GM23338 (cell line): ENCODE data around the gene NUP107. TPM values are rescaled to one million over a fixed set of nuclear protein-coding genes. Genes with fewer than 3 reads are reported as not detected.

ENCODE experiments used
- ATAC-seq: fragments of 200-7000 bp; cut with Tn5 transposase; 3 replicates; pipeline ENCODE4 v1.9.1; 2020
- DNase-seq: peaks from one replicate; pipeline ENCODE4 v3.0.0-alpha.2; 2015; ENCODE audit warnings: low spot score
- H2AFZ ChIP-seq: fragments of 200-600 bp; sonication (generic); 2 replicates; pipeline ENCODE4 v1.8.0; 2016; ENCODE audit warnings: antibody characterized with exemption, mild to moderate bottlenecking, moderate library complexity
- H3F3A ChIP-seq: fragments of 200-600 bp; sonication (generic); replicated peaks from 2 replicates; pipeline ENCODE4 v1.8.0; 2017; ENCODE audit warnings: antibody characterized with exemption, mixed run types, low read depth
- H3K27ac ChIP-seq: fragments of 200-600 bp; sonication (generic); 2 replicates; pipeline ENCODE4 v1.6.1; 2016; ENCODE audit warnings: low read depth
- H3K27me3 ChIP-seq: fragments of 200-600 bp; sonication (generic); 2 replicates; pipeline ENCODE4 v1.8.0; 2016; ENCODE audit warnings: mild to moderate bottlenecking, mixed run types, moderate library complexity; ENCODE audit not compliant: insufficient read depth
- H3K36me3 ChIP-seq: fragments of 200-600 bp; sonication (generic); 2 replicates; pipeline ENCODE4 v1.8.0; 2016; ENCODE audit warnings: mild to moderate bottlenecking; ENCODE audit not compliant: insufficient read depth
- H3K4me1 ChIP-seq: fragments of 200-600 bp; sonication (generic); 2 replicates; pipeline ENCODE4 v1.8.0; 2016; ENCODE audit warnings: mild to moderate bottlenecking, moderate library complexity; ENCODE audit not compliant: insufficient read depth
- H3K4me2 ChIP-seq: fragments of 200-600 bp; sonication (generic); 2 replicates; pipeline ENCODE4 v1.7.1; 2017; ENCODE audit warnings: mixed run types
- H3K4me3 ChIP-seq: fragments of 200-600 bp; sonication (generic); 2 replicates; pipeline ENCODE4 v1.6.1; 2016; ENCODE audit warnings: mixed run types
- H3K79me2 ChIP-seq: fragments of 200-600 bp; sonication (generic); replicated peaks from 2 replicates; pipeline ENCODE4 v1.8.0; 2017; ENCODE audit warnings: mild to moderate bottlenecking; ENCODE audit not compliant: insufficient read depth
- H3K9me2 ChIP-seq: fragments of 200-600 bp; sonication (generic); 2 replicates; pipeline ENCODE4 v1.8.0; 2017; ENCODE audit not compliant: insufficient read depth
- H4K20me1 ChIP-seq: fragments of 200-600 bp; sonication (generic); replicated peaks from 2 replicates; pipeline ENCODE4 v1.8.0; 2017; ENCODE audit warnings: mild to moderate bottlenecking; ENCODE audit not compliant: insufficient read depth
- H3K27ac Mint-ChIP-seq: 2 replicates; pipeline ENCODE4 v1.8.0; 2020; ENCODE audit warnings: inconsistent platforms, mild to moderate bottlenecking, moderate library complexity, mixed read lengths
- H3K27me3 Mint-ChIP-seq: 3 replicates; pipeline ENCODE4 v1.8.0; 2022; ENCODE audit warnings: low read depth, mild to moderate bottlenecking, moderate library complexity, mixed read lengths, inconsistent platforms; ENCODE audit not compliant: insufficient read depth, poor library complexity
- H3K36me3 Mint-ChIP-seq: 3 replicates; pipeline ENCODE4 v1.8.0; 2021; ENCODE audit warnings: low read depth, mild to moderate bottlenecking, inconsistent platforms, moderate library complexity, mixed read lengths
- H3K4me1 Mint-ChIP-seq: 3 replicates; pipeline ENCODE4 v1.8.0; 2020; ENCODE audit warnings: mild to moderate bottlenecking, inconsistent platforms, mixed read lengths
- H3K4me3 Mint-ChIP-seq: 3 replicates; pipeline ENCODE4 v1.8.0; 2021; ENCODE audit warnings: moderate library complexity, mild to moderate bottlenecking, inconsistent platforms, mixed read lengths
- H3K9me3 Mint-ChIP-seq: 3 replicates; pipeline ENCODE4 v1.8.0; 2020; ENCODE audit warnings: moderate library complexity, mild to moderate bottlenecking, inconsistent platforms, mixed read lengths
- CREB1 ChIP-seq: fragments of 250-450 bp; sonication (Bioruptor Pico); IDR thresholded peaks from 2 replicates; pipeline ENCODE4 v1.5.0; 2020; ENCODE audit warnings: low read depth, mild to moderate bottlenecking, moderate library complexity
- EZH2 ChIP-seq: fragments of 200-600 bp; sonication (generic); IDR thresholded peaks from one replicate; pipeline ENCODE4 v1.8.0; 2017; ENCODE audit warnings: antibody characterized with exemption, mild to moderate bottlenecking, low read depth; ENCODE audit not compliant: unreplicated experiment
- NANOG ChIP-seq: IDR thresholded peaks from 2 replicates; pipeline ENCODE4 v1.6.1; 2016; ENCODE audit warnings: antibody characterized with exemption, borderline replicate concordance
- POLR2AphosphoS5 ChIP-seq: IDR thresholded peaks from 2 replicates; pipeline ENCODE4 v1.6.1; 2016; ENCODE audit warnings: antibody characterized with exemption, low read depth
- REST ChIP-seq: IDR thresholded peaks from one replicate; pipeline ENCODE4 v1.6.1; 2018; ENCODE audit warnings: antibody characterized with exemption; ENCODE audit not compliant: unreplicated experiment
- STAT1 ChIP-seq: IDR thresholded peaks from one replicate; pipeline ENCODE4 v1.6.1; 2016; ENCODE audit warnings: antibody characterized with exemption; ENCODE audit not compliant: unreplicated experiment
- ZNF114 ChIP-seq: fragments of 250-450 bp; sonication (Bioruptor Pico); IDR thresholded peaks from 2 replicates; pipeline ENCODE4 v1.5.0; 2020; ENCODE audit warnings: mild to moderate bottlenecking, moderate library complexity
- ZNF331 ChIP-seq: fragments of 250-450 bp; sonication (Bioruptor Pico); IDR thresholded peaks from 2 replicates; pipeline ENCODE4 v1.5.0; 2020; ENCODE audit warnings: low read depth, mild to moderate bottlenecking, moderate library complexity
- polyA plus RNA-seq: library from polyadenylated mRNA; unstranded; fragments of >200 nt; fragmentation: Nextera tagmentation; extraction: Ambion mirVana; gene quantifications from 2 replicates; pipeline ENCODE4 v1.2.1, GENCODE V29; 2016
- total RNA-seq: library from RNA; depleted of rRNA; stranded (reverse); fragments of >200 nt; shearing (Covaris generic); gene quantifications from 2 replicates; pipeline ENCODE4 v1.2.3, GENCODE V29; 2014
- TF ChIP-seq, protein P1 (sequence below), 2 experiments: fragments of 200-600 bp in 1 of 2; sonication (generic) in 1 of 2; conservative IDR thresholded peaks; 2 replicates each; pipeline versions ENCODE4 v1.5.1 to v1.6.1; 2016 to 2017; ENCODE audit warnings: antibody characterized with exemption in 2 of 2, low read depth in 2 of 2, mild to moderate bottlenecking in 2 of 2, moderate library complexity in 1 of 2

The NUP107 gene
- total and polyA plus RNA-seq, 2 experiments from 2014 or later: 123 to 152 TPM

DNA sequence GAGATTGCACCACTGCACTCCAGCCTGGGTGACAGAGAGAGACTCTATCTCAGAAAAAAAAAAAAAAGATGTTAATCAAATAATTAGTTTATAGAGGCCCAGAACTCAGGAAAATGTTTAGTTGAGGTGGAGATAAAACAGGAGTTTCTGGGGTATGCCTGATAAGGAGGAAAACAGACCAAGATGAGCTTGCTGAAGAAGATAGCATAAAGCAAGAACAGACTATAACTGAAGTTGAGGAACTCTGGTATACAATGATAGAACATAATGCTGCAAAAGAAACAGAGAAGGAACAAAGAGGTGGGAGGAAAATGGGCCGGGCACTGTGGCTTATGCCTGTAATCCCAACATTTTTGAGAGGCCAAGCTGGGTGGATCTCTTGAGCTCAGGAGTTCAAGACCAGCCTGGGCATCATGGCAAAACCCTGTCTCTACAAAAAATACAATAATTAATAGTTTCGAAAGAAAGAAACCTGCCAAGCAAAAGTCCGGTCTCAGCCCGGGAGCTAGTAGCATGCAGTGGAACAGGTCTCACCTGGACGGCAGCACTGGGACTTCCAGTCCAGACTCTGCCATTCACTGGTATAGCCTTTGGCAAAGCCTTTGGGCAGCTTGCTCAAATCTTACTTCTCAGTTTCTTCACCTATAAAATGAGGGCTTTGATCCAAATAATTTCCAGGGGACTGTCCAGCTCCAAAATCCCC, 84.6 kb downstream of the NUP107 start (continued):
- TF ChIP-seq REST: no peak
- TF ChIP-seq ZNF331 (CRISPR knock-in tag): no peak
- TF ChIP-seq STAT1: no peak
- no peak for TF ChIP-seq NANOG

DNA sequence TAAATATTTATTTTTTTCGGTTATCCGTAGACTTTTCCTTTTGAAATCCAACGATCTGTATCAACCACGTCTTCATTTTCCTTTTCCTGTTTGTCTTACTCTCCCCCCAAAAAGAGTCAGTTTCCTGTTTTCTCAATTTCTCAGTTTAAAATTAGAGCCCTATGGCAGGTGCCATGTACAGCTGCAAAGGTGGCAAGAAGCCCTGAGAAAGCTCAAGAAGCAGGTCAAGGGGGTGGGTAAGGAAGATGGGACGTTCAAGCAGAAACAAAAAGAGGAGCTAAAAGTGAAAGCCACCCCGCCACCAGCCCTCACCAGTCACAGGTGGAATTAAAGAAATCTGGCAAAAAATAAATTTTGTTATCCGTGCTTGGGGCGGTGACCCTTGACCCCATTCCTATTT, 85.9 kb downstream of the NUP107 start:
- no peaks in the 10 kb centered on the region for H3K4me1 Mint-ChIP-seq
- Histone ChIP-seq H3K4me3 (no peak overlapping the region), H3F3A (no peaks in the 10 kb centered on the region), H2AFZ (no peak overlapping the region), H4K20me1 (no peaks in the 10 kb centered on the region), H3K36me3 (no peaks in the 10 kb centered on the region), H3K9me2 (no peaks in the 10 kb centered on the region), H3K4me1 (no peaks in the 10 kb centered on the region), H3K27me3 (no peaks in the 10 kb centered on the region), H3K27ac (no peak overlapping the region), H3K4me2 (no peak overlapping the region), H3K79me2 (no peaks in the 10 kb centered on the region)
- H3K27ac Mint-ChIP-seq: no peak overlapping the region
- ATAC-seq: no peak
- DNase-seq: no peak
- peaks cover 4% of the 10 kb centered on the region for H3K27me3 Mint-ChIP-seq
- H3K9me3 Mint-ChIP-seq: no peaks in the 10 kb centered on the region
- H3K4me3 Mint-ChIP-seq: no peak overlapping the region
- H3K36me3 Mint-ChIP-seq: no peaks in the 10 kb centered on the region; the same call in 2 of the 3 replicates
- TF ChIP-seq REST (no peak), CREB1 (CRISPR knock-in tag) (no peak), ZNF114 (CRISPR knock-in tag) (no peak), NANOG (no peak), POLR2AphosphoS5 (no peak), EZH2 (no peak), ZNF331 (CRISPR knock-in tag) (no peak)
- TF ChIP-seq, protein P1, sequence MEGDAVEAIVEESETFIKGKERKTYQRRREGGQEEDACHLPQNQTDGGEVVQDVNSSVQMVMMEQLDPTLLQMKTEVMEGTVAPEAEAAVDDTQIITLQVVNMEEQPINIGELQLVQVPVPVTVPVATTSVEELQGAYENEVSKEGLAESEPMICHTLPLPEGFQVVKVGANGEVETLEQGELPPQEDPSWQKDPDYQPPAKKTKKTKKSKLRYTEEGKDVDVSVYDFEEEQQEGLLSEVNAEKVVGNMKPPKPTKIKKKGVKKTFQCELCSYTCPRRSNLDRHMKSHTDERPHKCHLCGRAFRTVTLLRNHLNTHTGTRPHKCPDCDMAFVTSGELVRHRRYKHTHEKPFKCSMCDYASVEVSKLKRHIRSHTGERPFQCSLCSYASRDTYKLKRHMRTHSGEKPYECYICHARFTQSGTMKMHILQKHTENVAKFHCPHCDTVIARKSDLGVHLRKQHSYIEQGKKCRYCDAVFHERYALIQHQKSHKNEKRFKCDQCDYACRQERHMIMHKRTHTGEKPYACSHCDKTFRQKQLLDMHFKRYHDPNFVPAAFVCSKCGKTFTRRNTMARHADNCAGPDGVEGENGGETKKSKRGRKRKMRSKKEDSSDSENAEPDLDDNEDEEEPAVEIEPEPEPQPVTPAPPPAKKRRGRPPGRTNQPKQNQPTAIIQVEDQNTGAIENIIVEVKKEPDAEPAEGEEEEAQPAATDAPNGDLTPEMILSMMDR (conservative IDR thresholded peaks at IDR 0.05; ENCODE audit: low read depth in 2 of 2): no peak
